GM21526 (cell line): ENCODE data around the gene SPATA13.
"Not testable (repeated sequence)": the region's sequence is repeated elsewhere in the genome, so short reads cannot be mapped to it uniquely, and the experiment has no call there.

Experiments
- ATAC-seq: cut with Tn5 transposase; IDR thresholded peaks from one replicate; pipeline ENCODE4 v1.9.1; 2021; ENCODE audit warnings: moderate library complexity; ENCODE audit not compliant: unreplicated experiment, low FRiP score

Gene SPATA13

DNA sequence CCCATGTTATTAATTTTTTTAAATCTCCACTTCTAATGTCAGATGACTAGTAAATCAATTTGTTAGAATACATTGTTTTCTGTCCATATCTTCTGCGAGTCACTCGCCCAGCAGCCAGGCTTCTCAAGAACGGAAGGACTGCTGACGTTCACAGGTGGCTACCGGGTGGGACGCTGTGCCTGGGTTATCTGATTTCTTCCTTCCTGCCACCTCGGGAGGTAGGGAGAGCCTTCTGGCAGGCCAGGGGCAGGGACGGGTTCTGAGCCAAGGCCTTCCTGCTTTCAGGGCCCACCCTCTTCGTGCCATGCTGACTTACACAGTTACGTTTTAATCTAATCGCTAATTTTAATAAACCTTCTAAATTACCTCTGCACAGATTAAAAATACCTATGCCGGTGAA, 140.9 kb downstream of the SPATA13 start:
- ATAC-seq, result no peak

DNA sequence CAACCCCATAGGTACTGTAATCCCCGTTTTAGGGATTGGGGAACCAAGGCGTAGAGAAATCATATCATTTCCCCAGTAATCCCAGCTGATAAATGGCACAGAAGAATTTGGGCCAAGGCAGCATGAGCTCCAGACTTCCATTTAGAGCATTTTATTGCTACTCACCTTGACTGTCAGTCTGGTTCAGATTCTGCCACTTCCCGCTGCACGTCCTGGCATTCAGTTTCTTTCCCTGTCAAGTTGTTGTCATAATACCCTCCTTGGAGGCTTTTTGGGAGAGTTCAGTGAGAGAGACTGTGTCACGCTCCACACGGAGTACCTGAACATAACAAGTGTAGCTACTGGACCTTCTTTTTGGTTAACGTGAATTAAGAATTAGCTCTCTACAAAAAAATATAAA, 141.4 kb downstream of the SPATA13 start:
- ATAC-seq, result no peak

DNA sequence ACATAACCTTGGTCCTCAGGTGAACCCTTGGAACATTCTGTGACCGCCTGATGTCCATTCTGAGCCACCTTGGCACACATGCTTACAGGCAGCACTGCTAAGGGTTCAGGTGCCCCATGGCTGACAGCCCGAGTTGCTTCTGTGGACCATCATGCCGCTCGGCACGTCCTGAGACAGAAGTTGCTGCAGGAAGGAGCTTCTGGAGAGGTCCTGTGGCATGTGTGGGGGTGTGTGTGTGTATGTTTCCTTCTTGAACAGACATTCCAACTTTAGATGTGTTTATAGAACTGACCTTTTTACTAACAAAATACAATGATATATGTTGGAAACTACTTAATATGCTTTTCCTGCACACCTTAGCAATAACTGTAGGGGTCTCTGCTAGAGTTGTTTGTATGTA, 144.1 kb downstream of the SPATA13 start:
- no peak for ATAC-seq

DNA sequence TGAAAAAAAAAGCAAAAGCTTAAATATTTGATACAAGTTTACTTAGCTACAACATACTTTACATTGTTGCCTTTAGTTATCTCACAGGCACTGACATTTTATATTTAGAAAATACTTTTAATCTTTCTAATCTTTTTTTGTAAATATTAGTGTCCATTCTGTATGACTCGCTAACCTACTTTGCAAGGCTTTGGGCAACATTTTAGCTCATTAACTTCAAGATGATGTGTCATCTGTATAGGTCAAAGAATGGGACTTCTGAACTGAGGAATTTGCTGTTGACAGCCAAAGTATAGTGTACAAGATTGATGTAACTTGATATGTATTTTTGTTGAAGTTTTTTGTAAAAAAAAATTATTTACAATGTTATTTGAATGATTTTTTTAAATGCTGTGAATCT, 146.1 kb downstream of the SPATA13 start:
- ATAC-seq, result no peak

DNA sequence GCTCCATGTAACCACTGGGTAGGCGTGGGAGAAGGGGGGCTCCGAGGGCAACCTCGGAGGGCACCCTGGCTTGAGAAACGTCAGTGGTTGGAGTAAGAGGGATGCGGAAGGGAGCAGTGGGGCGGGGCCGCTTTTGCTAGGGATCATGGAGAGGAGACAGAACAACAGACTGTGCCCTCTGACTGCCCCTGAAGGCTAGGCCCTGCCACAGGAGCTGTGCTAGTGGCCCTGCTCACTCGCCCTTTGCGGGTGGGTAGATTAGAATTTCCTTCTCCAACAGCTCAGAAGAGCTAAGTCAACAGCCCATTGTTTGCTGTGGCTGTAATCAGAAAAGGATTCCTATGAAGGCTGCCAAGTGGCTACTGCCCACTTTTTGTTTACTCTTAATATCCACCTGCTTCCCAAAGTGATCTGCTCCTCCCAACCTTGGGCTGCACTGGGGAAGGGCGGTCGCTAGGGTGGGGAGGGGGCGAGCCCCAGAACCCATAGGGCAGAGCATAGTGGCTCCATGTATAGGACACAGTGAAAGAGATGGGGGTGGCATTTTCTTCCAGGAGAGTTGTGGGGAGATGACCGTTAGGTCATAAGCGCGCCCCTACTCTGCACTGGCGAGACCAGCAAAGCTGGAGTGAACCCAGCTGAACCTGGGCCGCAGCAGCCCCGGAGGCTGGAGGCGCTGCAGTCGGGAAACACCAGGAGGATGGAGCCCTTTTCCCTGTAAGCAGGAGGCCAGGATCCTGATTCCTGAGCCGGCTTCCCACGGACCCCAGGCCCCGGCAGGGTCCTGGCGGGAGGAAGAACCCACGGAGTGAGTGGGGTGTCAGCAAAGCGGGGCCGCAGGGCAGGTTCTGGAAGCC, 146.9 kb downstream of the SPATA13 start:
- no peak for ATAC-seq

DNA sequence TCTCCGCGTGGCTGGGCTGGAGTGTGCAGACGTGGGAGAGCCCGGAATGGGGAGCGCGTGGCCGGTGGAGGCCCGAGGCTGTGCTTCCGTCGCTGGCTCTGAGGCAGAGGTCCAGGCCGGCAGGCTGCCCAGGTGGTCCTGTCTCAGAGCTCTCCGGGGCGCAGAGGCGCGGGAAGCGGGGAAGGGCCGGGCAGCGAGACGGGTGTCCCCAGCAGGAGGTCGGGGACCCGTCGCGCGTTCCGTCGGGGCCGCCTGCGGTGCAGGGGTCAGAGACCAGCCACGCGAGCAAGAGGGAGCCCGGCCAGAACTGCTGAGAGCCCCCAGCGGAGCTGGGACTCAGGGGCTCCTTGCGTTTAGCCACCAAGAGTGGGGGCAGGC, 147.5 kb downstream of the SPATA13 start:
- no peak for ATAC-seq

DNA sequence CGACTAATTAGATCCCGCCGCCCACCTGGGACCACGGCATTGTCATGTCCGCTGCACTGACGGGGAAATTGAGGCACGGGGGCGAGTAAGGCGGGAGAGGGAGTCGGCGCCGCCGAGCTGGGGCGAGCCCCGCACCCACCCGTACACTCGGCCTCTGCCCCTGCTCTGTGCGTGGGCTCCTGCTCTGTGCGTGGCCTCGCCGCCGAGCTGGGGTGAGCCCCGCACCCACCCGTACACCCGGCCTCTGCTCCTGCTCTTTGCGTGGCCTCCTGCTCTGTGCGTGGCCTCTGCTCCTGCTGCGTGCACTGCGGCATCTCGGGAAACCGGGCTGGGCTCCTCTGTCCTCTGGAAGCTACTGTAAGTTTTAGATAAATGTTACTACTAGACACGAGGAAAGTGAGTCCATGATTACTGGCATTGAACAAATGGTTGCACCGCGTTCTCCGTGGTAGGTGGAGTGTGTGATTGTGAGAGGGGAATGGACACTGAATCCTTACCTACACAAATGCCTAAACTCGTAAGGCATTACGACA, 148.0 kb downstream of the SPATA13 start:
- ATAC-seq, result no peak

DNA sequence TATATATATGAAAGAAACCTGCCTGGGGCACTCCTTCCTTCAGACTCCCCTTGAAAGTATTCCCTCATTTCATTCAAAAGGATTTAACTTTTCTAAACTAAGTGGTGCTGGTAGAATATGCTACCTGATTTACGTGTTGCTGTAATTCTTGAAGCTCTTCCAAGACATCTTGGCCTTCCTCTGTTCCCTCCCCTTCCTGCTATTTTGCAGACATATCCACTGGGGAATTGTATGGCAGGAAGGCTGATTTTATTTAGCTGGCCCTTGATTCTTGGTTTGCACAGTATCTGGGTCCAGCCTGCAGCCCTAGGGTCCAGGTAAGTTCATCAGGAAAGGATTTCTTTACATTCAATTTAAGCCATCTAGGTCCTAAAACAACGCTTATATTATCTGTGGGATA, 148.8 kb downstream of the SPATA13 start, which contains the start of gene C1QTNF9:
Gene C1QTNF9, plus strand, starts transcription at position 281 of the 400 bp plus-strand sequence. CDS start 6,424 bp downstream, outside the sequence.
- ATAC-seq, result not testable (repeated sequence)

DNA sequence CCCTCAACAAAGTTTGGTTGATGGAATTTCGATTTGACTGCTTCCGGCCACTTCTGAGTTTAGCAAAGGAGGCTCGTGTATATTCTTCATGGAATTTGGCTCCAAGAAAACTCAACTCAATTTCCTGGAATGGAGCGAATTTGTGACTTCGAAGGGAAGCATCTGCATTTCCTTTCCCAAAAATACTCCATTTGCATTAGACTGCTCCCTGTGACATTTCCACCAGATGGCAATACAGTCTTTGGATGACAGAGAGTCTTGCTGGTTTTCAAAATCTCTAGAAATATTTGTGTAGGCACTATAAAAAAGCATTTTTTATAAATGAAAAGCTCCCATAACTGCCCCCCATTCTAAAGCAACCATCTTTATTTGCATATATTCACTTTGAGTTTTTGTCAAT, 152.9 kb downstream of the SPATA13 start:
- no peak for ATAC-seq

DNA sequence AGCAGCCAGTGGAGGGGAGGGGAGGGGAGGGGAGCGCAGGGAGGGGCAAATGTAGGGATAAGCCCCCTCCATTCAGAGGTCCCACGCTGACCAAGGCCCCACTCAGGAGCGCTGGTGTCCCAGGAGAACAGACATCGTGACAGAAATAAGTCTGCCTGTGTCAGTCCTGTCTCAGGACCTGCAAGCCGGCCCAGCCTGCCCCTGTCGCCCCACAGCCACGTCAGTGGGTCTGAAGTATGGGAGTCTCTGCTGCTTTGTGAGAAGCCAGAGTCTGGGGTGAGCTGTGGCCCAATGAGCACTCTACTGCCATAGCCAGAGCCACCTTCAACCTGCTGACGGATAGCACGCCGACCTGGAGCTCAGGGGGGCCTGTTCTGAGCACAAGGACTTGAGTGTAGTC, 157.3 kb downstream of the SPATA13 start:
- not testable (repeated sequence) for ATAC-seq

DNA sequence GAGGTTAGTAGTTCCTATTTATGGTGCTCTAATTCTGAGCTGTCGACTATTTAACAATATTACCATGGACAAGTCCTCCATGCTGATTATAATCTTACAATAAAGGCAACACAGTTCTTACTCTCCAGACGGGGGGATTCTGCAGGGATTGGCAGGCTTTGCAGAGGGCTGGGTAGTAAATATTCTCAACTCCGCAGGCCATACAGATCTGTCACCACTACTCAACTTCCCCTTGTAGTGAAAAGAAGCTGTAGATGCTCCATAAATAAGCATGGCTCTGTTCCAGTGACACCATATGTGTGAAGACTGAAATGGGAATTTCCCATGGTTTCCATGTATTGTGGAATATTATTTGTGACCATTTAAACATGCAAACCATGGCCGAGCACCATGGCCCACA, 158.4 kb downstream of the SPATA13 start:
- not testable (repeated sequence) for ATAC-seq

DNA sequence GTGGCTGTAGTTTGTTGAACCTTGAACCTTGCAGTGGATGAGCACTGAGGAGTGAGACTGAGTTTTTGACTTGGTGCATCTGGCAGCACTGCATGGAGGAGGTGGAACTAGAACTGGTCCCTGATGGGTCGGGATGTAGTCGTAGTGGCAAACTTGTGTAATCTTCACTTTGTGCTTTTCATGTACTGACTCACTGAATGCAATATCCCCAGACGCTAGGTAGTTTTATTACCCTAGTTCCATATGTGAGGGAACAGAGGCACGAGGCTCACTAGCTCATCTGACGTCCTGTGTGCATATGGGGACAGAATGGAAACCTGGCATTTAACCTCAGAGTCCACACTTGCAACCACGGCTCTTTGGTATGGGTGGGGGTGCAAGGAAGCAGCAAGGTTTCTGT, 159.1 kb downstream of the SPATA13 start:
- ATAC-seq, result not testable (repeated sequence)

DNA sequence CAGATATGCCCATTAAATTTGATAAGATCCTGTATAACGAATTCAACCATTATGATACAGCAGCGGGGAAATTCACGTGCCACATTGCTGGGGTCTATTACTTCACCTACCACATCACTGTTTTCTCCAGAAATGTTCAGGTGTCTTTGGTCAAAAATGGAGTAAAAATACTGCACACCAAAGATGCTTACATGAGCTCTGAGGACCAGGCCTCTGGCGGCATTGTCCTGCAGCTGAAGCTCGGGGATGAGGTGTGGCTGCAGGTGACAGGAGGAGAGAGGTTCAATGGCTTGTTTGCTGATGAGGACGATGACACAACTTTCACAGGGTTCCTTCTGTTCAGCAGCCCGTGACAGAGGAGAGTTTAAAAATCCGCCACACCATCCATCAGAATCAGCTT, 160.9 kb downstream of the SPATA13 start:
- ATAC-seq, result not testable (repeated sequence)

DNA sequence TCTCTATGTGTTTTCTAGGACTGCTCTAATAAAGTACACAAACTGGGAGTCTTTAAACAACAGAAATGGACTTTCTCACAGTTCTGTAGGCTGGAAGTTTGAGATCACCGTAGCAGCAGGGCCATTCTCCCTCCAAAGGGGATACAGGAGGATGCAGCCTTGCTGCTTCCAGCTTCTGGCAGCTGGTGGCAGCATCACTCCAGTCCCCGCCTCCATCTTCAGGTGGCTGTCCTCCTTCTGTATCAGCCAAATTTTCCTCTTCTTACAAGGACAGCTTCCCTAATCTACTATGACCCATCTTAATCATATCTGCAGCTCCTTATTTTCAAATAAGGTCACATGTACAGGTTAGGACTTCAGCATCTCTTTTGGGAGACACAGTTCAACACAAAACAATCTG, 161.9 kb downstream of the SPATA13 start:
- ATAC-seq, result not testable (repeated sequence)

DNA sequence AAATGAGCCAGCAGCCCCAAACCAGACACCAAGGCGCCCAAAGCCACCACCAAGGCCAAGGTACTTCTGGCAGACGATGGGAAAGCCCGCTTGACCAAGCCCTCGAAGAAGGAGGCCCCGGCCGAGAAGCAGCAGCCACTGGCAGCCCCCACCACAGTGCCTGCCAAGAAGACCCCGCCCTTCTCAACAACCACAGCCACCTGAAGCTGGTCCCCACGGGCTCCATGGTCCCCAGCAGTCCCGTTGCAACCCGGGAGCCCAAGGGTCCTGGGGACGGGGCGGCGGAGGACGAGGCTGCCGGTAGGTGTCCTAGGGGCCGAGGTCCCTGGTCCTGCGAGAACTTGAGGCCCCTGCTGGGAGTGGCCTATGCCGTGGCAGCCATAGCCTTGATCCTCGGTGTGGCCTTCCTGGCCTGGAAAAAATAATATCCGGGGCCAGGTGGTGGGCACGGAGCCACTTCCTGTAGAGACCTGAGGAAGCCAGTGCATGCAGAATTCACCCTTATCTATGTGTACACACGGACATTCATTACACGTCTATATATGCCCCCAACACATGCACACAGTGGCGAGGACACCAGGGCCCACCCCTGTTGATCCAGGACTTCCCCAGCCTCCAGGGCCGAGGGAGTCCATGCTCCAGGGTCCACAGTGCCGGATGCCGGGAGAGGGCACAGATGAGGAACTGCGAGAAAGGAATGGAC, 162.7 kb downstream of the SPATA13 start:
- no peak for ATAC-seq

DNA sequence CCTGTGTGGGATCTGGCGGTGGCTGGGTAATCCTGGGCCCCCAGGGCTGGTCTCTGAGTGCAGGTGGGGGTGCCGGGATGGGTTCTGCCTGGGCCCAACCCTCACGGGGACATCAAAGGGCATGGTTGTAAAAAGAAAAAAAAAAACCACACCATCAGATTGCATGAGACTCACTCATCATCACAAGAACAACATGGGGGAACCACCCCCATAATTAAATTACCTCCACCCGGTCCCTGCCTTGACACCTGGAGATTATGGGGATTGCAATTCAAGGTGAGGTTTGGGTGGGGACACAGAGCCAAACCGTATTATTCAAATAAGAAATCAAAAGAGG, 163.2 kb downstream of the SPATA13 start:
- ATAC-seq, result no peak

DNA sequence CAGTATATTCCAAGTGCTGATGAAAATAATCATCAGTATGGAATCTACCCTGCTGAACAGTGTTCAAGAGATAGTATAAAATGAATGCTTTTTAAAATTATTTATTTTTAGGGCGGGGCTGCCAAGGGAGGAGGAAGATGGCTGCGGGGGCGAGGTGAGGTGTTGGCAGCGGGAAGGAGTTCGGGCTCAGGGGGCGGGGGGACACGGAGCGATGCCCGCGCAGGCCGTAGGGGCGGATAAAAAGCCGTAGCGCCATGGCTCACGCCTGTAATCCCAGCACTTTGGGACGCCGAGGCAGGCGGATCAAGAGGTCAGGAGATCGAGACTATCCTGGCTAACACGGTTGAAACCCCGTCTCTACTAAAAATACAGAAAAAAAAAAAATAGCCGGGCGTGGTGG, 167.1 kb downstream of the SPATA13 start:
- not testable (repeated sequence) for ATAC-seq

DNA sequence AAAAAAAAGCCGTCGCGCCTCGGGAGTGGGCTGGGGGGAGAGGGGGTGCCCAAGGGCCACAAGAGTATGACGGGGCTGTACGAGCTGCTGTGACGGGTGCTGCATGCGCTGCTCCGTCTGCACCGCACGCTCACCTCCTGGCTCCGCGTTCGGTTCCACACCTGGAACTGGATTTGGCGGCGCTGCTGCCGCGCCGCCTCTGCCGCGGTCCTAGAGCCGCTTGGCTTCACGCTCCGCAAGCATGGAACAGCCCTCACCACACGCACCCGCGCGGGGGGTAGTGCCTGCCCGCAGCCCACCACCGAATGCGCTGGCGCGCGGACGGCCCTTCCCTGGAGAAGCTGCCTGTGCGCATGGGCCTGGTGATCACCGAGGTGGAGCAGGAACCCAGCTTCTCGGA, 167.6 kb downstream of the SPATA13 start:
- ATAC-seq, result no peak

DNA sequence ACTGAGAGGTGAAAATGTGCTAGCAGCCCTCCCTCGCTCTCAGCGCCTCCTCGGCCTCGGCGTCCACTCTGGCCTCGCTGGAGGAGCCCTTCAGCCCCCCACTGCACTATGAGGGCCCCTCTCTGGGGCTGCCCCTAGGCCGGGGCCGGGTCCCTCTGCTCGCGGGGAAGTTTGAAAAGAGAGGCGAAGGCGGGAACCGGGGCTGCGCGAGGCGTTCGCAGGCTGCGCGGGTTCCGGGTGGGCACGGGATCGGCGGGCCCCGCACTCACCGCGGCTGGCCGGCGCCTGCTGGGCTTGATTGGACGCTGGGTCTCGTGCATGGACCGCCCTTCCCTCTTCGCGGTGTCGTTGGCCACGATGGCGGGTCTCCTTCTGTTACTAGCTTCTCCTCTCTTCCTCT, 178.2 kb downstream of the SPATA13 start:
- ATAC-seq, result no peak

DNA sequence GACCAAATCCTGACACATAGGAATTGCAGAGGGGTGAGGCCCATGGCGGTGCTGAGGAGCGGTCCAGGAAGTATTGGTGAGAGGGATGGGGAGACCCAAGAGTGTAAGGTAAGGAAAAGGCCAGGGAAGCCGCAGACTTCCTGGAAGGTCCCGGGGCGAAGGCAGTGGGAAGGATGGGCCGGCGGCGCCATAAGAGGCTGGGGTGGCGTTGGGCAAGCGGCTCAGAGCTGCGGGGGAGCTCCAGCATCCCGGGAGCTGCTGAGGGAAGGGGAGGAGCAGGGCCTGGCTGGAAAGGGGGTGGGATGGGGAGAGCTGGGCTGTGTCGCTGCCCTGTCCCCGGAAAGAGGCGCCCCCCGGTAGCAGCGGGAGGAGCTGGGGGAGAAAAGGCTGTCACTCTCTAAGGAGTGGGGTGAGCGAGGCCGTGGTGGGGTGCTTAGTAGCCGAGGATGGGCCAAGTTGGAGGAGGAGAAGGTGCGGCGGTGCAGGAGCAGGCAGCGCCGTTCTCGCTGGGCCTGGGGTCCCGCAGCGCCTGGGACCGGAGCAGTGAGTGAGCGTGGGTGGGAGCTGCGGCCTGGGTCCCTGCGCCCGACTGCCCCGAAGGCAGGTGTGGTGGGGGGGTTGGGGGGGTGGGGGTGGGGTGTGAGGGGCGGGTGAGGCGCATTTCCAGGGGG, 179.6 kb downstream of the SPATA13 start:
- no peak for ATAC-seq

DNA sequence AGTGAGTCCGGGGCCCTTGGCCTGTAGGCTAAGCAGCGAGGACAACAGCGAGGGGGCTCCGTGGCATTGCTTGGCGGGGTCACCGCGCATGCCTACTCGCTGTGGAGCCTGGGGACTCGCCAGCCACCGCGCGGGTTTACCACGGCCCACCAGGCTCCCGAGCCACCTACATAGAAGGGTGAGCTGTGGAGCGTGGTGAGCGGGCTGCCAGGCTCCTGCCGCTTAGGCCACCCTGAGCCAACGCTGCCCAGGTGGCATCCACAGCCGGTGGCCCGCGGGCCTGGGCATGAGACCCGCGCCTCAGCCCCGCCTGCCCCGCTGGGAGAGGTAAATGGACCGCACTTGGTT, 180.1 kb downstream of the SPATA13 start:
- ATAC-seq, result no peak
